HG03460 (cell line): ENCODE results near the gene MAPK7.

ENCODE experiments used
- ATAC-seq: cut with Tn5 transposase; IDR thresholded peaks from one replicate; pipeline ENCODE4 v1.9.1; 2021; ENCODE audit not compliant: unreplicated experiment

Gene MAPK7

GRCh38 chr17:19392303-19392702, 14.0 kb downstream of the MAPK7 start:
- no peak for ATAC-seq

- no peak for ATAC-seq
Observed at GRCh38 chr17:19397556-19398041, 19.3 kb downstream of the MAPK7 start.

GRCh38 chr17:19398301-19399181, 20.2 kb downstream of the MAPK7 start:
- ATAC-seq: no peak

DNA sequence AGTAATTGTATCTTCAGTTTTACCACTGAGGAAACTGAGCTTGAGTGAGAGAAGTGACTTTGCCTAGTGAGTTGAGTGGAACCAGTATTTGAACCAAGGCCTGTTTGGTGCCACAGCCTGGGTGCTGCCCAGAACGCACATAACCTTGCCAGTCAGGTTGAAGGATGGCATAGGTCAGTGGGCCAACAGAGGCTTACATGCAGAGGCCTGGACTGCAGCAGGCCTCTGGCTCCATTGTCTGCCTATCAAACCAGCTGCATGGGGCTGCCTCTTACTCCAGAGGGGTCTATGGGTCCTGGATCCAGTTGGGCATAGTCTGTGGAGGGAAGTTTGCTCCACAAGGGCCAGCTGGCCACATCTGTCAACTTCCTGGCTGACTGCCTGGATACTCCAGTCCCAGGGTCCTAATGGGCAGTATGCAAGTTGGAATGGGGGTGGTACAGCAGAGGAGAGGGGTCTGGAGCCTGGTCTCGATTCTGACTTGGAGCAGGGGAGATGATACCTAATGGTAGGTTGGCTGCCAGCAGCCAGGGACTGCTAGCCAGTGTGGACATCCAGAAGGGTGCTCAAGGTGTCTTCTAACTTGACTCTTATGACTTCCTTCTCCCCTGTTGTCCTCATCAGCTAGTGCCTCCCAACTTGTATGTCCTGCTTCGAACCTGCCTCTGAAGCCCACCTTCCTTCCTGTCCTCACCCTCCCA, 21.6 kb downstream of the MAPK7 start:
- no peak for ATAC-seq

DNA sequence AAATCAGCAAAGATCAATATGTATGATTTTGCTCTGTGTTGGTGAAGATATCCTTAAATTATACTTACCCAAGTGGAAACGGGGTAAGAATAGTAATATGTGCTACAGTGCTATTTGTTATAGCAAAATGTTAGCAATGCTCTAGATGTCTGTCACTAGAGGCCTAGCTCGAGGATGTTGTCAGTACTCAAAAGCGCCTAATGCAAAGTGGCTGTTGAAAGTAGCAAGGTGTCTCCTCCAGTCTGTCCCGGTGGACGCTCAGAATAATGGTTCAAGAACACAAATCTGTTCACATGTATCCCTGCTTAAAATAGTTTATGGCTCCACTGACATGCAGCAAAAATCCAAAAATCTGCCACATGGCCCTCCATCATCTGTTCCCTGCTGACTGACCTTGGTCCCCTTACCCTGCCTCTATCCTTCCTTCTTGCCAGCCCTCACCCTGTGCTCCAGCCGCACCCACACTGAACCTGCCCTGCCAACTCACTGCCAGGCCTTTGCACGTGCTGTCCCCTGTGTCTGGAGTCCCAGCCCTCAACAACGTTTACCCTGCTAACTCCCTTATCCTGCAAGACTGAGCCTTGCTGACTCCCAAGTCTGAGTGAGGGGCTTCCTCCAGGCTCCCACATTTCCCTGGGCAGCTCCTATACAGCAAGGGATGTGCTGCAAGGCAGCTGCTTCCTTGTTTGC, 23.2 kb downstream of the MAPK7 start:
- no peak for ATAC-seq

GRCh38 chr17:19402171-19402570, 23.9 kb downstream of the MAPK7 start:
- no peak for ATAC-seq

GRCh38 chr17:19403021-19403420, 24.7 kb downstream of the MAPK7 start:
- ATAC-seq: no peak

DNA sequence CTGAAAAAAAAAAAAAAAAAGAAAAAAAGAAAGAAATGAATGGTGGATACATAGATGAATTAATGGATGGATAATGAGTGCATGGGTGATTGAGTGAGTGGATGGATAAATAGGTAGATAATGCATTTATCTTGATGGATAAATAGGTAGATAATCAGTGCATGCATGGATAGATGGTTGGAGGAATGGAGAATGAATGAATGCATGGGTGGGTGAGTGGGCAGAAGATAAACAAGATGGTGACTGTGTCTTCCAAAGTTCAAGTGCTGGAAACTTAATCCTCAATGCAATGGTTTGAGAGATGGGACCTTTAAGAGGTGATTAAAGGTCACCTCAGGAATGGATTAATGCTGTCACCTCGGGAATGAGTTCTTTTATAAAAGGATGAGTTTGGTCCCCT, 26.0 kb downstream of the MAPK7 start:
- ATAC-seq: no peak

- no peak for ATAC-seq
Observed at GRCh38 chr17:19405114-19405513, 26.8 kb downstream of the MAPK7 start.

GRCh38 chr17:19407601-19408345, 29.5 kb downstream of the MAPK7 start:
- no peak for ATAC-seq

DNA sequence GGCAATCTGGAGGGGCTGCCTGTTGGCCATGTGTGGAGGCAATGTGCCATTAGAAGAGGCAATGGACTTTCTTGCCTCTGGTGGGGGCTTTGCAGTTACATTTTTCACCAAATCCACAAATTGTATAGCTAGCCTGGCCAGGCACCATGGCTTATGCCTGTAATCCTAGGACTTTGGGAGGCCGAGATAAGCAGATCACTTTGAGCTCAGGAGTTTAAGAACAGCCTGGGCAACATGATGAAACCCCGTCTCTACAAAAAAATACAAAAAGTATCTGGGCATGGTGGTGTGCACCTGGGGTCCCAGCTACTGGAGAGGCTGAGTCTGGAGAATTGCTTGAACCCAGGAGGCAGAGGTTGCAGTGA, 30.0 kb downstream of the MAPK7 start:
- ATAC-seq: no peak

DNA sequence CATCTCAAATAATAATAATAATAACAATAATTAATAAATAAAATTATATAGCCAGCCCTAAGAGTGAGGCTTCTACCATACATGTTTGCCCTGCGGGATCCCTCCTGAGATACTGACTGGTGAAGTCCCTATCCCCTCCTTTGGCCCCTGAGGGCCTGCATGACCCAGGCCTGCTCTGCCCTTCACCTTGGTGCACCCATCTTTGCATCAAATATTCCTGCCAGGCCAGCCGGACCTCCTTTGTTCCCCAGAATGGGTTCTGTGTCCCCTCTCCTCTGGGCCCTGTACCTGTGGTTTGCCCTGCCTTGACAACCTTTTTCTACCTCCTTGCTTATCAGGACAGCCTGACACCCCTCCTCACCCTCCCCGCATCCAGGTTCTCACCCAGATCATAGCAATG, 30.8 kb downstream of the MAPK7 start:
- ATAC-seq: no peak

- no peak for ATAC-seq
Observed at GRCh38 chr17:19409509-19409908, 31.2 kb downstream of the MAPK7 start.

DNA sequence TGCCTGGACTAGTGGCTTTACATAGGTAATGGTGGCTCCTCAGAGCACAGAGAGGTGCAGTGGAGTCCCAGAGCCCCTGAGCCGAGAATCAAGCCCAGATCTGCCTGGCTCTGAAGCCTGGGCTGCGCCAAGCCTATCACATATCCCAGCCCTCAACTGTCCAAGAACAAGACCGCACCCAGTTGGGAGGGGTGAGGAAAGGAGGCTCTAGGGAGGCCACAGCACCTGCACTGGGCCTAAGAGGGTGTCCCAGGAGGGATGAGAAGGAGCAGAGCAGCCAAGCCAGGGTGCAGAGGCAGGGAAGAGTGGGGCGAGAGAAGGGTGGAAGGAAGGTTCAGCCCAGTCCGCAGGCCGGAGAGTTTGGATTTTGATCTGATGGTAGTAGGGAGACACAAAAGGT, 31.8 kb downstream of the MAPK7 start:
- ATAC-seq: no peak

DNA sequence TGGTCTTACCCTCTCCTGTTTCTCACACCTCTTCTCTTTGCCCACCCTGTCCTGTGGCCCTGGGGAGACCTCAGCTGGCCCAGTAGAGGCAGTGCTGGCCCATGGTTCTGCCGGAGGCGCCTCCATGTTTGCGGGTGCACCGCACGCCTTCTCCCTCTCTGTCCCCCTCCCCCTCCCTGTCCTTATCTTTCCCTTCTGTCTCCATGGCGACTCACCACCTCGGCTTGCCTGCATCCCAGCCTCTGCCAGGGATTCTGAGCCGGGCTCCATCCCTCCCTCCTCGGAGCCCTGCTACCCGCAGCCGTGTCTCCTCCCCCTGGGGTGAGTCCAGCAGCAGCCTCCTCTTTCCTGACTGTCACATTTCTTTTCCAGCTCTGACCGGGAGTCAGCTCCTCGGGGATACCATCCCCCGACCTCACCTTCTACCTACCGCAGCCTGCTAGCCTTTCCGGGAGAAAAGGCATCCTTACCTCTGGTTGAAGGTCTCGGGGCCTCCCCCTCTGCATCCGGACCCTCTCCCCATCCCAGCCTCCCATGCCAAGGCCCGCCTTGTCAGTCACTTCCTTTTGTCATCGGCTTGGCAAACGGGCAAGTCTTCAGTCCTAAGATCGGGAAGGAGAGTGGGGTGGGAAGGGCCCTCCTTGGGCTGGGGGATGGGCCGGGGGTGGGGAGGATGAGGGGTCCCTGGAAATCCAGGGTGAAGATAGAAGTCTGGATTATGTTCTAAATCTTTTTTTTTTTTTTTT, 32.8 kb downstream of the MAPK7 start, which contains the start of gene RNF112:
TSS of gene RNF112 (plus strand) at position 358 of the 746 bp plus-strand sequence. CDS start at position 535, 177 bp downstream.
- no peak for ATAC-seq

DNA sequence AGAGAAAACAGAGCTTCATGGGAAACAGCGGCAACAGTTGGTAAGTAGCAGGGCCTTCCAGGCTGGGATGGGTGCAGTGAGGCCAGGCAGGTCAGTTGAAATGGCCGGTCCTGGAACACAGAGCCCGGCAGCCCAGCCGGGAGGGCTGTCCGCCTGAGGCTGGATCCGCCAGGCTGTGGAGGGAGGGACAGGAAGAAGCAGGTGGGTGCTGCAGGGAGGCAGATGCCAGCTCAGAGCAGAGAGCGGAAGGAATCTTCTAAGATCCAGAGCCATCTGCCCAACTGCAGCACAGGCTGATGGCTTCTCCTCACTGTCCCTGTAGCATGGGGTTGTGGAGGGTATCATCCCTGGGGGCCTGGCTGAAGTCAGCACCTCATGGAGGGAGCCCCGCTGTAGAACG, 33.3 kb downstream of the MAPK7 start:
- ATAC-seq: no peak

DNA sequence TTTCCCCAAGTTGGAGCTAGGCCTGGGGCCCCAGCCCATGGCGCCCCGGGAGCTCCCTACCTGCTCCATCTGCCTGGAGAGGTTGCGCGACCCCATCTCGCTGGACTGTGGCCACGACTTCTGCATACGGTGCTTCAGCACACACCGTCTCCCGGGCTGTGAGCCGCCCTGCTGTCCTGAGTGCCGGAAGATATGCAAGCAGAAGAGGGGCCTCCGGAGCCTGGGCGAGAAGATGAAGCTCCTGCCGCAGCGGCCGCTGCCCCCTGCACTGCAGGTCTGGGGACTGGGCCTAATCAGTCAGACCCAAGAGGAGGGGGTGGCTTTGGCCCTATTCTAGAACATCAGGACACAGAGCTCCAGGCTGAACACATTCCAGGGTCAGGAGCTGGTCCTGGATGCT, 34.2 kb downstream of the MAPK7 start:
- no peak for ATAC-seq

DNA sequence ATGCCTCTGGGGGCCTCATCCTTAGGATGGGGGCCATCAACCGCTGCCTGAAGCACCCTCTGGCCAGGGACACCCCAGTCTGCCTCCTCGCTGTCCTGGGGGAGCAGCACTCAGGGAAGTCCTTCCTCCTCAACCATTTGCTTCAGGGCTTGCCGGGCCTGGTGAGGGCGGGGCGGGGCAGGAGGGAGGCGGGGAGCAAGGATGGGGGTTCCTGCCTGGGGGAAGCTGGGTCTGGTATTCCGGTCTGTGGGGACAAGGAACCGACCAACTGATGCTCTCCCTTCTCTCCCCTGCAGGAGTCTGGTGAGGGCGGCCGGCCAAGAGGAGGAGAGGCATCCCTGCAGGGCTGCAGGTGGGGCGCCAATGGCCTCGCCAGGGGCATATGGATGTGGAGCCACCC, 34.7 kb downstream of the MAPK7 start:
- no peak for ATAC-seq

GRCh38 chr17:19413761-19414160, 35.5 kb downstream of the MAPK7 start:
- no peak for ATAC-seq
